NCI-H1092 treated with DMSO at 0.1 percent for 48 hours (cell line): ENCODE data around the gene C4B.
"Not testable (repeated sequence)": the region's sequence is repeated elsewhere in the genome, so short reads cannot be mapped to it uniquely, and the experiment has no call there.

Experiments
- DNase-seq: peaks from one replicate; lab custom pipeline; 2025; lab: John Stamatoyannopoulos, UW

Gene C4B

DNA sequence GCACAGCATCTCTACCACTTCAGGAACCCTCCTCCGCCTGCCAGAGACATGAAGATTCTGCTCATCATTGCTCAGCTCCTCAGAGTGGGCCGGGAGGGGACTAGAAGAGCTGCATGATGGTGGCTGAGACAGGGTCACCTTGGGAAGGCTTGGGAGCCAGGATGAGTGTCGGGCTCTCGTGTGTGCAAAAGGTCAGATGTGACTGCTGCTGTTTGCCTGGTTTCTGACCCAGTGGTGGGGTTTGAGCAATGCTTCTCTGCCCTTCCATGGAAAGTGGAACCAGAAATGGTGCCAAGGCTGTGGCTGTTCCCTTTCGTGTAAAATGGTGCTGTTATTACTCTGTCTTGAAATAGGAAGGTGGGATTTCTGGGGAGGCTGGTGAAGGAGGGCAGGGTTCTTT, 33.6 kb upstream of the C4B start:
- DNase-seq = not testable (repeated sequence)

DNA sequence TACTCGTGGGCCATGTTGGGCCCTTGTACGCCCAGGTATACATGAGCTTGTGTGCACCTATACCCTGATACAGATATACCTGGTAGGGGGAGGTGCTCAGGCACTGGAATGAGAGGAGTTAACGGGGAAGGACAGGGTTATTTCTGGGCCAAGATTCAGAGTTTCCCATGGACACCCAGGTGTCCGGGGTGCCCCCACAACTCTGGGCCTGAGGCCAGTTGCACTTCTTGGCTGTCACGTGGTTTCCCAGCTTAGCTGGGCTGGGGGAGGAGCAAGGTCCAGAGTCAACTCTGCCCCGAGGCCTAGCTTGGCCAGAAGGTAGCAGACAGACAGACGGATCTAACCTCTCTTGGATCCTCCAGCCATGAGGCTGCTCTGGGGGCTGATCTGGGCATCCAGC, 32.9 kb upstream of the C4B start, which contains the start of gene C4A:
Gene C4A, plus strand, starts transcription at position 314 of the 400 bp plus-strand sequence. Its CDS starts 51 bp downstream, at position 365.
- not testable (repeated sequence) for DNase-seq

DNA sequence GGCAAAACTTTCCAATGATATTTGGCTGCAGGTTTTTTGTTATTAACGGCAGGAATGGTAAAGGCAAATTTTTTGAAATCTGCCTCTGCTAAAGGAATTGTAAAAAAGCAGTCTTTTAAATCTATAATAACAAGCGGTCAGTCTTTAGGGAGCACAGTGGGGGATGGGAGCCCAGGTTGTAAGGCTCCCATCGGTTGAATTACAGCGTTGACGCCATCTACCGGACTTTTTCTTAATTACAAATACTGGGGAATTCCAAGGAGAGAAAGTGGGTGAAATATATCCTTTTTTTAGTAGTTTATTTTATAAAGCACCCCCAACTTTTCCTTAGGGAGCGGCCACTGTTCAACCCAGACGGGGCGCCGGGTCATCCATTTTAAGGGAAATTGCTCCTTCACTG, 25.2 kb upstream of the C4B start:
- DNase-seq = not testable (repeated sequence)

DNA sequence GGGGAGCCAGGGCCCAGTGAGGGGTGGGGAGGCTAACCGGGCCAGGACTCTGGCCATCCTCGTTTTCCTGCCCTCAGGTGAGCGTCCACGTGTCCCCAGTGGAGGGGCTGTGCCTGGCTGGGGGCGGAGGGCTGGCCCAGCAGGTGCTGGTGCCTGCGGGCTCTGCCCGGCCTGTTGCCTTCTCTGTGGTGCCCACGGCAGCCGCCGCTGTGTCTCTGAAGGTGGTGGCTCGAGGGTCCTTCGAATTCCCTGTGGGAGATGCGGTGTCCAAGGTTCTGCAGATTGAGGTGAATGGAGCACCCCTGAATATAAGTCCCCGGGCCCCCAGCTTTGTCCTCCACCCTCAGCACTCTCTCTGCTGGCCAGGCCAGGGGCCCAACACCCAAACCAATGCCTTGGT, 20.2 kb upstream of the C4B start:
- not testable (repeated sequence) for DNase-seq

DNA sequence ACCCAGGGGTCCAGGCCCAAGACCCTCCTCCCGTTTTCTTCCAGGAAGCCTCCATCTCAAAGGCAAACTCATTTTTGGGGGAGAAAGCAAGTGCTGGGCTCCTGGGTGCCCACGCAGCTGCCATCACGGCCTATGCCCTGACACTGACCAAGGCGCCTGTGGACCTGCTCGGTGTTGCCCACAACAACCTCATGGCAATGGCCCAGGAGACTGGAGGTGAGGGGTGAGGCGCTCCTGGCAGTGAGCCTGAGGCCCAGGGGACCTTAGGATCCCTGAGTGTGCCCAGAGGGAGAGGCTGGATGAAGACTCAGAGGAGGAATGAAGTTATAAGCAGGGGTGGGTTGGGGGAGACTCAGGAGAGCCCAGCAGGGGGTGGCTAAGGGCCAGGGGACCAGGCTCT, 18.2 kb upstream of the C4B start:
- not testable (repeated sequence) for DNase-seq

DNA sequence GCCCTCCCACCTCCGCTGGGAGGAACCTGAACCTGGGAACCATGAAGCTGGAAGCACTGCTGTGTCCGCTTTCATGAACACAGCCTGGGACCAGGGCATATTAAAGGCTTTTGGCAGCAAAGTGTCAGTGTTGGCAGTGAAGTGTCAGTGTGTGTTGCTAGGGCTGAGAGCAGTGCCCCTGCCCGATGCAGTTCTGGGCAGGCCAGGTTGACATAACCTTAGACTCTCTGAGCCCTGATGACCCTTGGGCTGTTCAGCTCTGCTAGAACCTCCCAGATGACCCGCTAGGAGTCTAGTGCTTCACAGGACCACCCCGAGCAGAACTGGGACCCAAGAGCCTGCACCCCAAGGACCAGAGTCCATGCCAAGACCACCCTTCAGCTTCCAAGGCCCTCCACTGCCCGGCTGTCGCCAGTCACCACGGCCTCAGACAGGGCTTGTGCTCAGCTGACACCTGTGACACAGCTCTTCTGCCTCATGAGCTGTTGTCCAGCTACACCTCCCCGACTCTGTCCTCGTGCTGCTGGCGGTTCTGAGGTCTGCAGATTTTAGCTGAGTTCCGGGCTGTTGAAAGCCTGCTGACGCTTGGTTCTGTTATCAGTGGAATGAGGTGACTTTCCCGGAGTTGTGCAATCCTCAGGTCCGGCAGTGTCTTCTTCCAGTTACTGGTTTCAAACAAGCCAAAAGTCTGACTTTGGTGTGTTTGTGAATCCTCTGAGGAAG, 11.9 kb upstream of the C4B start:
- DNase-seq = not testable (repeated sequence)

DNA sequence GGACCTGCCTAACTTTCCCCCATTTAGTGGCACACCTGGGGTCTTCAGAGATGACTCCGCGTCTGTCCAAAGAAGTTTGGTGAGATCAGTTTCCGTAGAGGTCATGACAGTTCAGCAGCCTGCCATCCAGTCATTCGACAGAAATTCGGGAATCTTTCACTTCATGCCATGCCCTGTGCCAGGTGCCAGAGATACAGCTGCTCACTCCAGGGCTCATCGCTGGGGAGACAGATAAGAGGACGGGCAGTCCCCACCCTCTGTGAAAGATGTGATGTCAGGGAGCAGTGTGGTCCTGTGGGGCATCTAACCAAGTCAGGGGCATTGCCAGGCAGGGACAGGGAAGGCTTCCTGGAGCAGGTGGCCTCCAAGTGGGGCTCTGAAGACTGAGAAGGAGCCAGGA, 11.3 kb upstream of the C4B start:
- DNase-seq = not testable (repeated sequence)

DNA sequence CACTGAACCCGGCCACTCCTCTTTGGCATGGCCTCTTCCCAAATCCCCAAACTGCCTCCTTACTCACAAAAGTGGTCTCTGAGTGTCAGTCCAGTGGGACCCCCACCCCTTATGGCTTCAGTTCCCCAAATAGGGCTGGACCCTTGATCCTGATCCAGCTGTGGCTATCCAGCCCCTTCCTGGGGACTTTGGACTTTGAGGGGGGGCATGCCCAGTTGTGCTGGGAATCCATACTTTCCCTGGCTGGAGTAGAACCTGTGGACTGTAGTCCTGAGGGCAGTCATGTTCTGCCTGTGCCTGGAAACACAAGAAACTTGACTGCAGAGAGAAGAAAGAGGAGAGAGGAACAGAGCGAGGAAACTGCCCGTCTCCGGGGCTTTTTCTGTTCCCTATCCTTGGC, 10.2 kb upstream of the C4B start:
- DNase-seq = not testable (repeated sequence)

DNA sequence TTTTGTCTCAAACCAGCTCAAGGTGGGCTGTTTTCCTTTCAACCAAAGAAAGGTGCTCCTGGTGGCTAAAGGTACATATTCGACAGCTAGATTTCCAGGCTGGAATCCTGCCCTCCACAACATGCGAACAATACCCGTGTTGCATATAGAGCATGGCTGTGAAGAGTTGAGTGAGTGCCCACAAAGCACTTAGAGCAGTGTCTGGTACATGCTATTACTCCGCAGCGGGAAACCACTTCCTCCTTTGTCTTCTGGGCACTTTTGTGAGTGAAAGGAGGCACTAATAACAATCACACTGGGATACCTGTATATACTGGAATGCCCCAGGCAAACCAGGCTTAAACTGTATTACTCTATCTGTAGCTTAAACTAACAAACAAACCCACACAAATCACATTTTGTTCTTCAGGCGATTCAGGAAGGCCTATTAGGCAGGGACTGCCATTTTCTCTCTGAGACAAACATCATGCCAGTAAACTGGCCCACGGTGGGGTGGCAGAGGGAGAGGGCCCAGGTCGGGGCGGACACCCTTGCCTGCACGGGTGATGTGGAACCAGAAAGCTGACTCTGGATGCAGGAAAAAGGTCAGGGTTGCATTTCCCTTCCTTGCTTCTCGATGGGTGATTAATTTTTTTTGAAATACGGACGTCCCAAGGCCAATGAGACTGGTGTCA, 9.6 kb upstream of the C4B start:
- DNase-seq = not testable (repeated sequence)

DNA sequence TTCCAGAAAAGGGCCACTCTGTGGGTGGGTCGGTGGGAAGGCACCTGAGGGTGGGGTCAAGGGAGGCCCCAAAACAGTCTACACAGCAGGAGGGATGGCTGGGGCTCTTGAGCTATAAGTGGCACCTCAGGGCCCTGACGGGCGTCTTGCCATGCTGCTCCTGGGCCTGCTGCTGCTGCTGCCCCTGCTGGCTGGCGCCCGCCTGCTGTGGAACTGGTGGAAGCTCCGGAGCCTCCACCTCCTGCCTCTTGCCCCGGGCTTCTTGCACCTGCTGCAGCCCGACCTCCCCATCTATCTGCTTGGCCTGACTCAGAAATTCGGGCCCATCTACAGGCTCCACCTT, 9.1 kb upstream of the C4B start:
- not testable (repeated sequence) for DNase-seq

DNA sequence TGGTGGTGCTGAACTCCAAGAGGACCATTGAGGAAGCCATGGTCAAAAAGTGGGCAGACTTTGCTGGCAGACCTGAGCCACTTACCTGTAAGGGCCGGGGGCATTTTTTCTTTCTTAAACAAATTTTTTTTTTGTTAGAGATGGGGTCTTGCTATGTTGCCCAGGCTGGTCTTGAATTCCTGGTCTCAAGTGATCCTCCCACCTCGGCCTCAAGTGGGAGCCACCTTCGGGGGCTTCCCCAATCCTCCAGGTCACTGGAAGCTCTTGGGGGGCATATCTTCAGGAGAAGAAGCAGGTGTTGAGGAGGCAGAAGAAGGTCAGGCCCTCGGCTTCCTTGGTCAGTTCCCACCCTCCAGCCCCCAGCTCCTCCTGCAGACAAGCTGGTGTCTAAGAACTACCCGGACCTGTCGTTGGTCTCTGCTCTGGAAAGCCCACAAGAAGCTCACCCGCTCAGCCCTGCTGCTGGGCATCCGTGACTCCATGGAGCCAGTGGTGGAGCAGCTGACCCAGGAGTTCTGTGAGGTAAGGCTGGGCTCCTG, 8.5 kb upstream of the C4B start:
- not testable (repeated sequence) for DNase-seq

DNA sequence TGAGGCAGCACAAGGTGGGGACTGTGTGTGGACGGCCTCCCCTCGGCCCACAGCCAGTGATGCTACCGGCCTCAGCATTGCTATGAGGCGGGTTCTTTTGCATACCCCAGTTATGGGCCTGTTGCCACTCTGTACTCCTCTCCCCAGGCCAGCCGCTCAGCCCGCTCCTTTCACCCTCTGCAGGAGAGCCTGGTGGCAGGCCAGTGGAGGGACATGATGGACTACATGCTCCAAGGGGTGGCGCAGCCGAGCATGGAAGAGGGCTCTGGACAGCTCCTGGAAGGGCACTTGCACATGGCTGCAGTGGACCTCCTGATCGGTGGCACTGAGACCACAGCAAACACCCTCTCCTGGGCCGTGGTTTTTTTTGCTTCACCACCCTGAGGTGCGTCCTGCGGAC, 7.5 kb upstream of the C4B start:
- DNase-seq = not testable (repeated sequence)

DNA sequence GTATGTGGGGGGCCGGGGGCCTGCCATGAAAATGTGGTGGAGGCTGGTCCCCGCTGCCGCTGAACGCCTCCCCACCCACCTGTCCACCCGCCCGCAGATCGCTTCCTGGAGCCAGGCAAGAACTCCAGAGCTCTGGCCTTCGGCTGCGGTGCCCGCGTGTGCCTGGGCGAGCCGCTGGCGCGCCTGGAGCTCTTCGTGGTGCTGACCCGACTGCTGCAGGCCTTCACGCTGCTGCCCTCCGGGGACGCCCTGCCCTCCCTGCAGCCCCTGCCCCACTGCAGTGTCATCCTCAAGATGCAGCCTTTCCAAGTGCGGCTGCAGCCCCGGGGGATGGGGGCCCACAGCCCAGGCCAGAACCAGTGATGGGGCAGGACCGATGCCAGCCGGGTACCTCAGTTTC, 6.6 kb upstream of the C4B start:
- DNase-seq = not testable (repeated sequence)

DNA sequence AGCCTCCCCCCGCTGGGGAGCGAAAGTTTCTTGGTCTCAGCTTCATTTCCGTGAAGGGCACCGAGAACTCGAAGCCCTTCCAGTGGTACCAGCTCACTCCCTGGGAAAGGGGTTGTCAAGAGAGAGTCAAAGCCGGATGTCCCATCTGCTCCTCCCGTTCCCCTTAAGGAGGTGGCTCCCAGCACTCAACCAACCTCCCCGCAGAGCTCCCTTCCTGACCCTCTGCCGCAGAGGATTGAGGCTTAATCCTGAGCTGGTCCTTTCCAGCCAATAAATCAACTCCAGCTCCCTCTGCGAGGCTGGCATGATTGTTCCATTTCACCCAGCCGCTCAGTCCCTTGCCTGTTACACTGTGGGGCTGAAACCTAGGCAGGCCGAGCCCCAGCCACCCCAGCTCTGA, 6.0 kb upstream of the C4B start:
- not testable (repeated sequence) for DNase-seq

DNA sequence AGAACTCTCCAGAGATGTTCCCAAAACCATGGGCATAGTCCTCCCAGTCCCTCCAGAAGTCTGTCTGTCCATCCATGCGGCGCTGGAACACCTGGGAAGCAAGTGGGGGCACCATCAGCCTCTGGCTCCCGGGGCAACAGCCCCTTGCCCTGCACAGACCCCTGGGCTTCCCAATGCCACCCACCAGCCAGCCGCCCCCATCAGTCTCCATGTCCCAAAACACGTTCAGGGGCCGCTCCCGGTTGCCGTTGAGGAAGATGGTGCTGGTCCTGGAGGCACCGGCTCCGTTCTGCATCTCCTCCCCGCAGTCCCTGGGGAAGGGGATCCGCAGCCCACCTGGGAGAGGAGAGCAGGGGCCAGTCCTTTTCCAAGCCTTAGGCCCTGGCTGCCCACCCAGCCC, 5.1 kb upstream of the C4B start:
- DNase-seq = not testable (repeated sequence)

DNA sequence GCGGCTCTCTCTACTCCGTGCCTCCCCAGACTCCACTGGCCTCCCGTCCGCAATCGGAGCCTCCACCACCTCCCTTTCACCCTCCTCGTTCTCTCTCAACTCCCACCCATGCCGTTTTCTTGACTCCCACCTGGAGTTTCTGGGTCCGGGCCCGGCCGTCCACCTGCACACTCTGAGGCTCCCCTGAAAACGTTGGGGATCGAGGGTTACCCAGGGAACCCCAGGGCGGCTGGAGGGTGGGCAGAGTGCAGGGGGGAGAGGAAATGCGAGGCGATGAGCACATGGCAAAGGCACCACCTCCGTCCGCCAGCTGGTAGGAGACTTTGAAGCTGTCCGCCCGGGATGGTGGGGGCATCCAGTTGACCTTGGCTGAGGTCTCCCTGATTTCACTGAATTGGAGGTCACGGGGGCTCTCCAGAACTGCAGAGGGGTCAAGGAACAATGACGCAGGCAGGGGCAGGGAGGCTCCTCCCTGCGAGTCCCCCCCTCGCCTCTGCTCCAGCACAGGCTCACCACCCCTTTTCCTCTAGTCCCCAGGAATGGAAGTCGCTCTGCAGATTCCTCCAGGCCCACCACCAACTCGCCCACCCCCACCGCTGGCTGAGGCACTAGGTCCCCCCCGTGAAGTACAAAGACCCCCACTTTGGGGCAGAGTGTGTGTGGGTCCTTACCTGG, 3.6 kb upstream of the C4B start:
- DNase-seq = not testable (repeated sequence)

DNA sequence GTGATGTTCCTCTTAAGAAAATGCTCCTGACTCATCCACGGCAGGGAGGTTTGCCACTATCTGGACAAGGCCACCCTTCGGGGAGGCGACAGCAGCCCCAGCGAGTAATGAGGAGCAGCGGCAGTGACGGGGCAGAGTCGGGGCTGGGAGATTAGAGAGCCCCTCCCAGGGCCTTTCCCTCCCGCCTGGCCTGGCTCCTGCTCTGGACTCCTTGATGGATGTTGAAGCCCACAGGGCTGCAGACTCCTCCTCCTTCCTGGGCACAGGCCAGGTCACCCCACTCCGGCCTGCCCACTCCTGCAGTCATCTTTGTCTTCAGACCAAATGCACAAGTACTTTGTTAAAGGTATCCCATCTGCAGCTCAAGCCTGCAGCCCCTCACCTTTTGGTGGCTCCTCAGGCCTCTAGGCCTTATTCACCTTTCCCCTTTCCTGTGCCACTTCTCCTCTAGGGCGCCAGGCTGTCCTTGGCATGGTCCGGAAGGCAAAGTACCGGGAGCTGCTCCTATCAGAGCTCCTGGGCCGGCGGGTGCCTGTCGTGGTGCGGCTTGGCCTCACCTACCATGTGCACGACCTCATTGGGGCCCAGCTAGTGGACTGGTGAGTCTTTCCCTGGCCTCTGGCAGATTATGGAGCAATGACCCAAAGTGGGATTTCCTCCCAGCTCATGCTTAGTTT, 1.5 kb upstream of the C4B start:
- DNase-seq = not testable (repeated sequence)

DNA sequence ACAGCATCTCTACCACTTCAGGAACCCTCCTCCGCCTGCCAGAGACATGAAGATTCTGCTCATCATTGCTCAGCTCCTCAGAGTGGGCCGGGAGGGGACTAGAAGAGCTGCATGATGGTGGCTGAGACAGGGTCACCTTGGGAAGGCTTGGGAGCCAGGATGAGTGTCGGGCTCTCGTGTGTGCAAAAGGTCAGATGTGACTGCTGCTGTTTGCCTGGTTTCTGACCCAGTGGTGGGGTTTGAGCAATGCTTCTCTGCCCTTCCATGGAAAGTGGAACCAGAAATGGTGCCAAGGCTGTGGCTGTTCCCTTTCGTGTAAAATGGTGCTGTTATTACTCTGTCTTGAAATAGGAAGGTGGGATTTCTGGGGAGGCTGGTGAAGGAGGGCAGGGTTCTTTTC, 857 bp upstream of the C4B start:
- DNase-seq = not testable (repeated sequence)

DNA sequence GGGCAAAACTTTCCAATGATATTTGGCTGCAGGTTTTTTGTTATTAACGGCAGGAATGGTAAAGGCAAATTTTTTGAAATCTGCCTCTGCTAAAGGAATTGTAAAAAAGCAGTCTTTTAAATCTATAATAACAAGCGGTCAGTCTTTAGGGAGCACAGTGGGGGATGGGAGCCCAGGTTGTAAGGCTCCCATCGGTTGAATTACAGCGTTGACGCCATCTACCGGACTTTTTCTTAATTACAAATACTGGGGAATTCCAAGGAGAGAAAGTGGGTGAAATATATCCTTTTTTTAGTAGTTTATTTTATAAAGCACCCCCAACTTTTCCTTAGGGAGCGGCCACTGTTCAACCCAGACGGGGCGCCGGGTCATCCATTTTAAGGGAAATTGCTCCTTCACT, 7.5 kb downstream of the C4B start:
- DNase-seq = not testable (repeated sequence)

DNA sequence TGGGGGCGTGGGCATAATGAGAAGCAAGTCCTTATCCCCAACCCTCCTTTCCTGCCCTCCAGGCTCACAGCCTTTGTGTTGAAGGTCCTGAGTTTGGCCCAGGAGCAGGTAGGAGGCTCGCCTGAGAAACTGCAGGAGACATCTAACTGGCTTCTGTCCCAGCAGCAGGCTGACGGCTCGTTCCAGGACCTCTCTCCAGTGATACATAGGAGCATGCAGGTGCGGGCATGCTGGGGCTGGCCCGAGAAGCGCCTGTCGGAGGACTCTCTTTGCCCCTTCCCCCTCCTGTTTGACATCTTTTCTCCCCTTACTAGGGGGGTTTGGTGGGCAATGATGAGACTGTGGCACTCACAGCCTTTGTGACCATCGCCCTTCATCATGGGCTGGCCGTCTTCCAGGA, 14.0 kb downstream of the C4B start:
- not testable (repeated sequence) for DNase-seq

DNA sequence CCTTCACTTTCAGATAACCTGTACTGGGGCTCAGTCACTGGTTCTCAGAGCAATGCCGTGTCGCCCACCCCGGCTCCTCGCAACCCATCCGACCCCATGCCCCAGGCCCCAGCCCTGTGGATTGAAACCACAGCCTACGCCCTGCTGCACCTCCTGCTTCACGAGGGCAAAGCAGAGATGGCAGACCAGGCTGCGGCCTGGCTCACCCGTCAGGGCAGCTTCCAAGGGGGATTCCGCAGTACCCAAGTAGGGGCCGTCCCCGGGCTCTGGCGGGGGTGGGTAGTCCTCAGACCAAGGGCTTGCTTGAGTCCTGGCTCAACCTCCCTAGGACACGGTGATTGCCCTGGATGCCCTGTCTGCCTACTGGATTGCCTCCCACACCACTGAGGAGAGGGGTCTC, 15.0 kb downstream of the C4B start:
- not testable (repeated sequence) for DNase-seq
